IMR-90 (cell line): ENCODE data around the gene CADM1. TPM values are rescaled to one million over a fixed set of nuclear protein-coding genes. Genes with fewer than 3 reads are reported as not detected.

ENCODE experiments used
- ATAC-seq: fragments of 200-7000 bp; cut with Tn5 transposase; 2 replicates; pipeline ENCODE4 v1.9.1; 2020; ENCODE audit warnings: low read depth, mild to moderate bottlenecking, moderate library complexity
- BruUV-seq: library from RNA; stranded (reverse); fragments of 400-500 nt; replicated peaks from 2 replicates; lab custom pipeline; 2021; lab: Mats Ljungman, UMichigan
- CTCF ChIA-PET: fragments of 300-600 bp; formaldehyde crosslinking; extraction: SDS; loops from one replicate; lab custom pipeline; 2021; ENCODE audit warnings: antibody characterized with exemption; lab: Yijun Ruan, JAX
- POLR2A ChIA-PET: fragments of 300-600 bp; sonication (Branson Sonifier 250); formaldehyde crosslinking; loops from one replicate; lab custom pipeline; 2022; ENCODE audit warnings: antibody characterized with exemption; ENCODE audit not compliant: unreplicated experiment; lab: Charles Lee
- DNase-seq: peaks from one replicate; pipeline ENCODE4 v3.0.0; 2013
- H2AFZ ChIP-seq: replicated peaks from 2 replicates; pipeline ENCODE3; 2013; ENCODE audit warnings: low read length, mild to moderate bottlenecking; ENCODE audit not compliant: poor library complexity
- H2AK5ac ChIP-seq: 2 replicates; pipeline ENCODE4 v1.6.1; 2013; ENCODE audit warnings: low read depth, low read length, inconsistent platforms
- H2AK9ac ChIP-seq: replicated peaks from 2 replicates; pipeline ENCODE3; 2013; ENCODE audit warnings: mild to moderate bottlenecking, low read depth, low read length, moderate library complexity; ENCODE audit not compliant: poor library complexity
- H2BK120ac ChIP-seq: 2 replicates; pipeline ENCODE4 v1.6.1; 2013; ENCODE audit warnings: low read depth, low read length, inconsistent platforms
- H2BK15ac ChIP-seq: 3 replicates; pipeline ENCODE4 v1.6.1; 2013; ENCODE audit warnings: low read depth, low read length, inconsistent platforms
- H2BK20ac ChIP-seq: 2 replicates; pipeline ENCODE4 v1.6.1; 2013; ENCODE audit warnings: low read depth, mild to moderate bottlenecking, inconsistent platforms, low read length, moderate library complexity
- H2BK5ac ChIP-seq: 2 replicates; pipeline ENCODE4 v1.6.1; 2013; ENCODE audit warnings: mild to moderate bottlenecking, low read depth, low read length, inconsistent platforms; ENCODE audit not compliant: poor library complexity, severe bottlenecking
- H3K14ac ChIP-seq: replicated peaks from 2 replicates; pipeline ENCODE4 v1.6.1; 2013; ENCODE audit warnings: low read depth, low read length, inconsistent platforms
- H3K18ac ChIP-seq: 2 replicates; pipeline ENCODE4 v1.6.1; 2013; ENCODE audit warnings: low read depth, low read length, control low read depth
- H3K23ac ChIP-seq: 2 replicates; pipeline ENCODE4 v1.6.1; 2013; ENCODE audit warnings: low read depth, low read length, inconsistent platforms
- H3K27ac ChIP-seq: 2 replicates; pipeline ENCODE4 v1.5.1; 2013; ENCODE audit warnings: mild to moderate bottlenecking, control low read depth, low read length; ENCODE audit not compliant: insufficient read depth
- H3K27me3 ChIP-seq: 2 replicates; pipeline ENCODE4 v1.6.1; 2013; ENCODE audit warnings: low read length; ENCODE audit not compliant: control insufficient read depth, insufficient read depth
- H3K36me3 ChIP-seq: 2 replicates; pipeline ENCODE4 v1.6.1; 2013; ENCODE audit warnings: low read length, mixed read lengths; ENCODE audit not compliant: control insufficient read depth, insufficient read depth
- H3K4ac ChIP-seq: 2 replicates; pipeline ENCODE4 v1.6.1; 2013; ENCODE audit warnings: low read depth, low read length, inconsistent platforms
- H3K4me1 ChIP-seq: 2 replicates; pipeline ENCODE4 v1.6.1; 2013; ENCODE audit warnings: low read length, mixed read lengths; ENCODE audit not compliant: control insufficient read depth, insufficient read depth
- H3K4me2 ChIP-seq: 2 replicates; pipeline ENCODE4 v1.6.1; 2013; ENCODE audit warnings: low read depth, mild to moderate bottlenecking, control low read depth, low read length, moderate library complexity
- H3K4me3 ChIP-seq: 2 replicates; pipeline ENCODE4 v1.5.1; 2013; ENCODE audit warnings: low read depth, mild to moderate bottlenecking, control low read depth, low read length, moderate library complexity; ENCODE audit not compliant: insufficient read depth
- H3K56ac ChIP-seq: 2 replicates; pipeline ENCODE4 v1.6.1; 2013; ENCODE audit warnings: low read length, inconsistent platforms; ENCODE audit not compliant: insufficient read depth; ENCODE audit errors: extremely low read depth
- H3K79me1 ChIP-seq, 2 experiments: 2 replicates each; pipeline ENCODE4 v1.6.1; 2013; ENCODE audit warnings: low read length in 2 of 2, inconsistent platforms in 1 of 2, low read depth in 1 of 2
- H3K9ac ChIP-seq: 2 replicates; pipeline ENCODE4 v1.6.1; 2013; ENCODE audit warnings: low read depth, low read length, control low read depth
- H3K9me1 ChIP-seq: 2 replicates; pipeline ENCODE4 v1.6.1; 2013; ENCODE audit warnings: low read length, inconsistent platforms; ENCODE audit not compliant: insufficient read depth
- H3K9me3 ChIP-seq: 2 replicates; pipeline ENCODE4 v1.6.1; 2013; ENCODE audit warnings: low read length; ENCODE audit not compliant: control insufficient read depth, insufficient read depth
- H4K20me1 ChIP-seq: 2 replicates; pipeline ENCODE4 v1.6.1; 2013; ENCODE audit warnings: low read length, inconsistent platforms; ENCODE audit not compliant: insufficient read depth
- H4K5ac ChIP-seq: 2 replicates; pipeline ENCODE4 v1.6.1; 2013; ENCODE audit warnings: mild to moderate bottlenecking, low read depth, low read length, control low read depth
- H4K8ac ChIP-seq, 2 experiments: 2 replicates each; pipeline ENCODE4 v1.6.1; 2013; ENCODE audit warnings: low read depth in 2 of 2, low read length in 2 of 2, control low read depth in 1 of 2, inconsistent platforms in 1 of 2
- H4K91ac ChIP-seq: 2 replicates; pipeline ENCODE4 v1.6.1; 2013; ENCODE audit warnings: low read depth, low read length, inconsistent platforms; ENCODE audit not compliant: insufficient read depth
- BHLHE40 ChIP-seq: fragments of 150-350 bp; IDR thresholded peaks from 2 replicates; pipeline ENCODE4 v1.6.1; 2016; ENCODE audit warnings: mild to moderate bottlenecking, low read depth, low read length
- CEBPB ChIP-seq: IDR thresholded peaks from 2 replicates; pipeline ENCODE4 v1.6.1; 2012; ENCODE audit warnings: low read depth, low read length, improper control_type of control experiment
- CHD1 ChIP-seq: IDR thresholded peaks from 2 replicates; pipeline ENCODE4 v1.6.1; 2012; ENCODE audit warnings: low read depth, low read length, improper control_type of control experiment
- FOS ChIP-seq: fragments of 150-350 bp; IDR thresholded peaks from 2 replicates; pipeline ENCODE4 v1.6.1; 2016; ENCODE audit warnings: low read depth, low read length
- MAFK ChIP-seq: IDR thresholded peaks from 2 replicates; pipeline ENCODE4 v1.6.1; 2012; ENCODE audit warnings: low read depth, low read length, improper control_type of control experiment
- MAZ ChIP-seq: IDR thresholded peaks from 2 replicates; pipeline ENCODE4 v1.6.1; 2012; ENCODE audit warnings: low read depth, mild to moderate bottlenecking, low read length, improper control_type of control experiment, moderate library complexity, borderline replicate concordance
- MXI1 ChIP-seq: IDR thresholded peaks from 2 replicates; pipeline ENCODE4 v1.6.1; 2012; ENCODE audit warnings: low read depth, mild to moderate bottlenecking, low read length, moderate library complexity, borderline replicate concordance
- NFE2L2 ChIP-seq: fragments of 150-350 bp; IDR thresholded peaks from 2 replicates; pipeline ENCODE4 v1.6.1; 2016; ENCODE audit warnings: low read depth, mild to moderate bottlenecking, low read length
- POLR2A ChIP-seq: IDR thresholded peaks from 2 replicates; pipeline ENCODE4 v1.6.1; 2012; ENCODE audit warnings: mild to moderate bottlenecking, low read depth, low read length
- RAD21 ChIP-seq: IDR thresholded peaks from 2 replicates; pipeline ENCODE4 v1.6.1; 2012; ENCODE audit warnings: low read length, improper control_type of control experiment
- RCOR1 ChIP-seq: IDR thresholded peaks from 2 replicates; pipeline ENCODE4 v1.6.1; 2012; ENCODE audit warnings: mild to moderate bottlenecking, low read length, improper control_type of control experiment; ENCODE audit not compliant: insufficient replicate concordance
- RFX5 ChIP-seq: IDR thresholded peaks from 2 replicates; pipeline ENCODE4 v1.8.0; 2012; ENCODE audit warnings: low read depth, mild to moderate bottlenecking, low read length, moderate library complexity
- SMC3 ChIP-seq: fragments of 150-350 bp; IDR thresholded peaks from 2 replicates; pipeline ENCODE4 v1.6.1; 2016; ENCODE audit warnings: low read depth, mild to moderate bottlenecking, antibody characterized with exemption, low read length, moderate library complexity
- WGBS, 2 experiments: methylation state at CpG; one replicate each; pipeline versions ENCODE4 v1.1.5 to v1.1.7; 2013; ENCODE audit warnings: missing lambda C conversion rate in 2 of 2; ENCODE audit not compliant: insufficient read length in 1 of 2; ENCODE audit errors: extremely low coverage in 2 of 2; 5-methylcytosine and 5-hydroxymethylcytosine counted together
- dilution Hi-C: fragments of 300-500 bp; cut with HindIII; formaldehyde crosslinking; loops from one replicate; pipeline ENCODE4 v1.14.3; 2018; ENCODE audit warnings: low sequenced_read_pairs; ENCODE audit not compliant: unreplicated experiment
- in situ Hi-C: fragments of 300-500 bp; cut with MboI; formaldehyde crosslinking; loops from 3 replicates; pipeline ENCODE4 v1.14.3; 2019; ENCODE audit warnings: low sequenced_read_pairs, inconsistent platforms, mixed read lengths
- intact Hi-C: fragments of 100-400 bp; cut with micrococcal nuclease; formaldehyde crosslinking; loops from 2 replicates; pipeline ENCODE4 v1.10.0; 2022
- polyA plus RNA-seq, 3 experiments: library from polyadenylated mRNA; depleted of rRNA; stranded (reverse); fragments of >200 nt; gene quantifications; 2 replicates each; pipeline ENCODE4 v1.2.3, GENCODE V29; 2012; ENCODE audit warnings: low replicate concordance in 1 of 3
- total RNA-seq: library from RNA; depleted of rRNA; stranded (reverse); fragments of >200 nt; gene quantifications from 2 replicates; pipeline ENCODE4 v1.2.3, GENCODE V29; 2012
- TF ChIP-seq, protein P1 (sequence below): fragments of 150-350 bp; IDR thresholded peaks from 2 replicates; pipeline ENCODE4 v1.6.1; 2016; ENCODE audit warnings: low read depth, mild to moderate bottlenecking, low read length, moderate library complexity, borderline replicate concordance
- TF ChIP-seq, protein P2 (sequence below): fragments of 150-350 bp; IDR thresholded peaks from 2 replicates; pipeline ENCODE4 v1.6.1; 2017; ENCODE audit warnings: mild to moderate bottlenecking, antibody characterized with exemption, low read length, low read depth
- TF ChIP-seq, protein P3 (sequence below): conservative IDR thresholded peaks from 2 replicates; pipeline ENCODE4 v1.5.1; 2012; ENCODE audit warnings: mild to moderate bottlenecking, low read depth, low read length, improper control_type of control experiment

CADM1 gene
- total and polyA plus RNA-seq, 2 of the 4 experiments (the other 2 are of a cell fraction) = 28.8 to 77.1 TPM

DNA sequence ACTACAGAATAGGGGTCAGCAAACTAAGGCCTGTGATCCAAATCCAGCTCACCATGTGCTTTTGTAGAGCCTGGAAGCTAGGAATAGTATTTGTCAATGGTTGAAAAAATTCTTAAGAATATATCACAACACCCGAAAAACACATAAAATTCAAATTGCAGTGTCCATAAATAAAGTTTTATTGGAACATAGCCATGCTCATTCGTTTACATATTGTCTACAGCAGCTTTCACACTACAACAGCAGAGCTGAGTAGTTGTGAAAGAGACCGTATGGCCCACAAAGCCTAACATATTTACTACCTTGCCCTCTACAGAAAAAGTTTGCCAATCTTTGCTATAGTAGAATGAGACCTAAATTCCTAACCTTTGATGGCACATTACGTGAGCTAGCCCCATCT lies 125.7 kb downstream of the CADM1 start:
- H2BK15ac ChIP-seq = no peak overlapping the region
- H3K9ac ChIP-seq = no peak overlapping the region
- ATAC-seq (no peak), DNase-seq (no peak)
- TF ChIP-seq BHLHE40 = no peak
- TF ChIP-seq, protein P1, sequence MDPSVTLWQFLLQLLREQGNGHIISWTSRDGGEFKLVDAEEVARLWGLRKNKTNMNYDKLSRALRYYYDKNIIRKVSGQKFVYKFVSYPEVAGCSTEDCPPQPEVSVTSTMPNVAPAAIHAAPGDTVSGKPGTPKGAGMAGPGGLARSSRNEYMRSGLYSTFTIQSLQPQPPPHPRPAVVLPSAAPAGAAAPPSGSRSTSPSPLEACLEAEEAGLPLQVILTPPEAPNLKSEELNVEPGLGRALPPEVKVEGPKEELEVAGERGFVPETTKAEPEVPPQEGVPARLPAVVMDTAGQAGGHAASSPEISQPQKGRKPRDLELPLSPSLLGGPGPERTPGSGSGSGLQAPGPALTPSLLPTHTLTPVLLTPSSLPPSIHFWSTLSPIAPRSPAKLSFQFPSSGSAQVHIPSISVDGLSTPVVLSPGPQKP = no peak
- TF ChIP-seq SMC3 = no peak
- TF ChIP-seq CHD1 = no peak
- TF ChIP-seq MAZ = no peak
- no peak for TF ChIP-seq FOS
- no peak for TF ChIP-seq NFE2L2
- no peak for TF ChIP-seq RCOR1
- TF ChIP-seq, protein P2, sequence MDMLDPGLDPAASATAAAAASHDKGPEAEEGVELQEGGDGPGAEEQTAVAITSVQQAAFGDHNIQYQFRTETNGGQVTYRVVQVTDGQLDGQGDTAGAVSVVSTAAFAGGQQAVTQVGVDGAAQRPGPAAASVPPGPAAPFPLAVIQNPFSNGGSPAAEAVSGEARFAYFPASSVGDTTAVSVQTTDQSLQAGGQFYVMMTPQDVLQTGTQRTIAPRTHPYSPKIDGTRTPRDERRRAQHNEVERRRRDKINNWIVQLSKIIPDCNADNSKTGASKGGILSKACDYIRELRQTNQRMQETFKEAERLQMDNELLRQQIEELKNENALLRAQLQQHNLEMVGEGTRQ = no peak
- TF ChIP-seq MXI1 = no peak
- no peak for TF ChIP-seq RAD21
- TF ChIP-seq RFX5 = no peak
- no peak for TF ChIP-seq MAFK
- TF ChIP-seq, protein P3, sequence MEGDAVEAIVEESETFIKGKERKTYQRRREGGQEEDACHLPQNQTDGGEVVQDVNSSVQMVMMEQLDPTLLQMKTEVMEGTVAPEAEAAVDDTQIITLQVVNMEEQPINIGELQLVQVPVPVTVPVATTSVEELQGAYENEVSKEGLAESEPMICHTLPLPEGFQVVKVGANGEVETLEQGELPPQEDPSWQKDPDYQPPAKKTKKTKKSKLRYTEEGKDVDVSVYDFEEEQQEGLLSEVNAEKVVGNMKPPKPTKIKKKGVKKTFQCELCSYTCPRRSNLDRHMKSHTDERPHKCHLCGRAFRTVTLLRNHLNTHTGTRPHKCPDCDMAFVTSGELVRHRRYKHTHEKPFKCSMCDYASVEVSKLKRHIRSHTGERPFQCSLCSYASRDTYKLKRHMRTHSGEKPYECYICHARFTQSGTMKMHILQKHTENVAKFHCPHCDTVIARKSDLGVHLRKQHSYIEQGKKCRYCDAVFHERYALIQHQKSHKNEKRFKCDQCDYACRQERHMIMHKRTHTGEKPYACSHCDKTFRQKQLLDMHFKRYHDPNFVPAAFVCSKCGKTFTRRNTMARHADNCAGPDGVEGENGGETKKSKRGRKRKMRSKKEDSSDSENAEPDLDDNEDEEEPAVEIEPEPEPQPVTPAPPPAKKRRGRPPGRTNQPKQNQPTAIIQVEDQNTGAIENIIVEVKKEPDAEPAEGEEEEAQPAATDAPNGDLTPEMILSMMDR = no peak
- TF ChIP-seq CEBPB = no peak
- TF ChIP-seq POLR2A = no peak
- intact Hi-C loops = no loop called here
- no peak overlapping the region for H4K5ac ChIP-seq
- H2BK5ac ChIP-seq = no peak overlapping the region
- no TSS peak for BruUV-seq
- H3K9me3 ChIP-seq = no peaks in the 10 kb centered on the region
- H2AFZ ChIP-seq = no peak overlapping the region
- H4K8ac ChIP-seq = no peak overlapping the region
- H3K27me3 ChIP-seq = no peaks in the 10 kb centered on the region
- no peak overlapping the region for H3K4me2 ChIP-seq
- H3K4me3 ChIP-seq = no peak overlapping the region
- no peaks in the 10 kb centered on the region for H3K9me1 ChIP-seq
- dilution Hi-C loops = no loop called here
- H4K20me1 ChIP-seq = no peaks in the 10 kb centered on the region
- H3K4me1 ChIP-seq = peaks cover 5% of the 10 kb centered on the region
- no peak overlapping the region for H3K14ac ChIP-seq
- H3K18ac ChIP-seq = no peak overlapping the region
- H2AK9ac ChIP-seq = no peak overlapping the region
- no peak overlapping the region for H2AK5ac ChIP-seq
- H3K56ac ChIP-seq = no peak overlapping the region
- H2BK20ac ChIP-seq = no peak overlapping the region
- no peaks in the 10 kb centered on the region; a peak in 3 of 4 replicates for H3K79me1 ChIP-seq
- H3K36me3 ChIP-seq = no peaks in the 10 kb centered on the region
- H3K27ac ChIP-seq = no peak overlapping the region
- H2BK120ac ChIP-seq = no peak overlapping the region
- H4K91ac ChIP-seq = no peak overlapping the region
- CTCF ChIA-PET = no interaction called here
- POLR2A ChIA-PET = interaction anchor here (0.6 kb wide), 1 partner anchor 12 kb away, joined by 3 read pairs; no protein-coding TSS in a partner anchor
- in situ Hi-C loops = no loop called here
- WGBS, 2 experiments = no CpG with 5 or more reads among the region's 4 CpGs
- H3K4ac ChIP-seq = no peak overlapping the region
- H3K23ac ChIP-seq = no peak overlapping the region
